Hepatocyte (in vitro differentiated cells): ENCODE measurements around the gene KCNMA1.

Source experiments
- CTCF ChIP-seq: fragments of 200-600 bp; sonication (generic); IDR thresholded peaks from 2 replicates; pipeline ENCODE4 v1.5.1; 2016; ENCODE audit warnings: antibody characterized with exemption, mild to moderate bottlenecking; ENCODE audit not compliant: poor library complexity
- EZH2 ChIP-seq: fragments of 200-600 bp; sonication (generic); IDR thresholded peaks from 2 replicates; pipeline ENCODE4 v1.6.1; 2016; ENCODE audit warnings: antibody characterized with exemption, mild to moderate bottlenecking, borderline replicate concordance
- EZH2phosphoT487 ChIP-seq: fragments of 200-600 bp; sonication (generic); IDR thresholded peaks from one replicate; pipeline ENCODE4 v1.6.1; 2018; ENCODE audit warnings: antibody characterized with exemption, mild to moderate bottlenecking, low read depth, moderate library complexity; ENCODE audit not compliant: unreplicated experiment, severe bottlenecking

DNA sequence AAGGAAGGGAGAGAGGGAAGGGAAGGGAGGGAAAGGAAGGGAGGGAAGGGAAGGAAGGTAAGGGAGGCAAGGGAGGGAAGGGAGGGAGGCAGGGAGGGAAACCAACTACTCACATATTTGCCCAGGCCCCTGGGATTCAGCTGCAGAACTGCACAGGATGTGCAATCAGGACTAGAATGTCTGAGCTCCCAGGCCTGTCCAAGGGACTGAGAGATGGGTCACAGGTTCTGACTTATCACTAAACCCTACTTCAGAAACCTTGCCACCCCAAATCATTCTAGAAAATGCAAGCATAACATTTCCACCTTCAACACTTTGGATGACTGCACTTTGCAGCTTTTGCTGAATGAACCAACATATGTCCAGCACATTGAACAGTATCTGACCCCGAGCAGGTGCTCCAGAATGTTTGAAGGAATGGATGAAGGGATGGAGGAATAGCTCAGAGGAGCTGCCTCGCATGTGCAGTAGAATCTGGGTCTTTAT lies 245.3 kb downstream of the KCNMA1 start:
- no peak for TF ChIP-seq CTCF
- TF ChIP-seq EZH2: no peak
- TF ChIP-seq EZH2phosphoT487: no peak
